ENCODE data around the gene PLXNA2. TPM values are rescaled to one million over a fixed set of nuclear protein-coding genes. Genes with fewer than 3 reads are reported as not detected.

The PLXNA2 gene
- total and polyA plus RNA-seq, 2 of the 8 experiments (the other 6 are each of a cell fraction or from before 2014, with no cell fraction given), result 0.33 to 1.5 TPM

GRCh38 chr1:208146650-208147049 is 97.5 kb downstream of the PLXNA2 start:
- ChIA-PET POLR2A (ENCODE audit: partially characterized antibody) (interaction anchor here (1.0 kb wide), 1 partner anchor 12 kb away, joined by 4 read pairs; no protein-coding TSS in a partner anchor), CTCF (ENCODE audit: partially characterized antibody) (interaction anchor here (1.1 to 9.6 kb wide), 3 partner anchors 9 to 30 kb away, joined by 3 to 82 read pairs (median 4); no protein-coding TSS in a partner anchor)
- no peaks in the 10 kb centered on the region for H3K9me3 ChIP-seq (ENCODE audit: insufficient read depth in 2 of 2, low read depth in 1 of 2, low read length in 1 of 2)
- no peak overlapping the region for H4K91ac ChIP-seq (replicated peaks; ENCODE audit: insufficient read length, low read length)
- H2AK5ac ChIP-seq (ENCODE audit: low read depth, low read length), result no peak overlapping the region
- 93% methylated on average over 3 of the region's 3 CpGs; no CpG with 5 or more reads in 1 of the 2 experiments for WGBS, 2 experiments (ENCODE audit: extremely low coverage in 1 of 2, insufficient coverage in 1 of 2, insufficient read length in 1 of 2, insufficient replicate concordance in 2 of 2, low coverage in 1 of 2, low lambda C conversion rate in 2 of 2, missing lambda C conversion rate in 1 of 2)
- DNase-seq (ENCODE audit: low read depth in 1 of 2, low spot score in 2 of 2), result no peak
- H3K79me2 ChIP-seq (ENCODE audit: control insufficient read depth in 1 of 2, insufficient read depth in 2 of 2, low read length in 2 of 2), result no peaks in the 10 kb centered on the region
- no peak overlapping the region for H4K8ac ChIP-seq (ENCODE audit: extremely low read depth, insufficient read depth, low read length)
- H4K20me1 ChIP-seq (replicated peaks in 1 of 2; ENCODE audit: control insufficient read depth in 1 of 2, insufficient read depth in 2 of 2, low read length in 2 of 2), result peaks cover 0 to 6% of the 10 kb centered on the region in 2 experiments
- H3K4me2 ChIP-seq (ENCODE audit: insufficient read depth in 1 of 2, low read depth in 2 of 2, low read length in 2 of 2), result no peak overlapping the region
- TF ChIP-seq GTF2F1 (IDR thresholded peaks at IDR 0.05; ENCODE audit: borderline replicate concordance, low read depth, low read length), result no peak
- TF ChIP-seq RBBP5 (IDR thresholded peaks at IDR 0.05; ENCODE audit: borderline replicate concordance, low read depth, low read length), result no peak
- no peaks in the 10 kb centered on the region for H3K27me3 ChIP-seq (replicated peaks in 1 of 4; ENCODE audit: control insufficient read depth in 3 of 4, extremely low read depth in 1 of 4, insufficient read depth in 3 of 4, low read length in 3 of 4)
- no peak overlapping the region for H2AFZ ChIP-seq (ENCODE audit: low read length)
- H2BK5ac ChIP-seq (ENCODE audit: low read depth, low read length), result no peak overlapping the region
- H3K79me1 ChIP-seq (ENCODE audit: low read depth, low read length), result no peaks in the 10 kb centered on the region
- no peak overlapping the region for H2BK15ac ChIP-seq (ENCODE audit: low read length)
- no peak overlapping the region for H3K4me3 ChIP-seq (ENCODE audit: extremely low read depth in 1 of 4, insufficient read depth in 2 of 4, low read depth in 3 of 4, low read length in 4 of 4)
- H3K27ac ChIP-seq (ENCODE audit: low read depth, low read length), result no peak overlapping the region
- H3K23ac ChIP-seq (ENCODE audit: insufficient read length), result no peak overlapping the region
- no peak for FAIRE-seq
- H3K56ac ChIP-seq (replicated peaks; ENCODE audit: insufficient read length, low read depth, low read length), result no peak overlapping the region
- H3K14ac ChIP-seq (ENCODE audit: insufficient read length), result no peak overlapping the region
- H3K9ac ChIP-seq (replicated peaks in 1 of 4; ENCODE audit: extremely low read depth in 1 of 4, low read depth in 3 of 4, low read length in 3 of 4), result no peak overlapping the region
- H2BK12ac ChIP-seq (ENCODE audit: low read depth, low read length), result no peak overlapping the region
- no peak overlapping the region for H4K5ac ChIP-seq (ENCODE audit: insufficient read length, low read depth, low read length)
- peaks cover 0 to 16% (median 6%) of the 10 kb centered on the region in 4 experiments; a peak in 4 of 7 replicates for H3K4me1 ChIP-seq (replicated peaks in 1 of 4; ENCODE audit: control insufficient read depth in 3 of 4, insufficient read depth in 4 of 4, low read length in 3 of 4)
- no peaks in the 10 kb centered on the region for H3K36me3 ChIP-seq (ENCODE audit: control insufficient read depth in 2 of 4, insufficient read depth in 4 of 4, low read length in 3 of 4)
- H3K4ac ChIP-seq (replicated peaks; ENCODE audit: insufficient read length, low read depth, low read length), result no peak overlapping the region
- no peak overlapping the region for H2BK120ac ChIP-seq (replicated peaks; ENCODE audit: low read depth, low read length)
- H2BK20ac ChIP-seq (ENCODE audit: low read length), result no peak overlapping the region
- no peak overlapping the region for H3K18ac ChIP-seq (ENCODE audit: extremely low read depth, low read length)
- peaks cover 8% of the 10 kb centered on the region; the same call in 1 of the 2 replicates for H3K23me2 ChIP-seq (ENCODE audit: low read depth, low read length)
